Keratinocyte (primary cell): ENCODE data around the gene LMO7. TPM values are rescaled to one million over a fixed set of nuclear protein-coding genes. Genes with fewer than 3 reads are reported as not detected.
A peak's percentile ranks its signal among the peaks of the same experiment; 100 is the strongest.
"Not testable (repeated sequence)": the region's sequence is repeated elsewhere in the genome, so short reads cannot be mapped to it uniquely, and the experiment has no call there.

Source experiments
- DNase-seq: peaks from one replicate; pipeline ENCODE4 v3.0.0-alpha.2; 2011; ENCODE audit warnings: low read depth, missing footprints, low spot score
- FAIRE-seq: peaks from 2 replicates; lab custom pipeline; 2011; peaks lifted over from hg19 to GRCh38; lab: Jason Lieb, UNC
- H2AFZ ChIP-seq: 2 replicates; pipeline ENCODE4 v1.6.0; 2012; ENCODE audit warnings: low read length, control low read depth, inconsistent platforms; ENCODE audit not compliant: control insufficient read depth
- H3K27ac ChIP-seq: 2 replicates; pipeline ENCODE4 v1.5.1; 2011; ENCODE audit warnings: low read length; ENCODE audit not compliant: control insufficient read depth, insufficient read depth
- H3K27me3 ChIP-seq: 3 replicates; pipeline ENCODE4 v1.6.0; 2011; ENCODE audit warnings: low read length; ENCODE audit not compliant: control insufficient read depth, insufficient read depth; ENCODE audit errors: extremely low read depth
- H3K36me3 ChIP-seq, 2 experiments: 2 replicates in 1 of 2; 3 replicates in 1 of 2; pipeline ENCODE4 v1.5.1; 2011; ENCODE audit warnings: low read length in 2 of 2, mild to moderate bottlenecking in 1 of 2; ENCODE audit not compliant: control insufficient read depth in 2 of 2, insufficient read depth in 2 of 2; ENCODE audit errors: extremely low read depth in 1 of 2
- H3K4me1 ChIP-seq: 3 replicates; pipeline ENCODE4 v1.5.1; 2011; ENCODE audit warnings: low read length; ENCODE audit not compliant: control insufficient read depth, insufficient read depth; ENCODE audit errors: extremely low read depth
- H3K4me2 ChIP-seq: 3 replicates; pipeline ENCODE4 v1.6.0; 2011; ENCODE audit warnings: low read depth, low read length; ENCODE audit not compliant: control insufficient read depth, insufficient read depth; ENCODE audit errors: extremely low read depth
- H3K4me3 ChIP-seq, 3 experiments: fragments of 200-600 bp in 1 of 3; sonication (generic) in 1 of 3; 2 replicates in 2 of 3; 3 replicates in 1 of 3; pipeline ENCODE4 v1.5.1; 2011 to 2016; ENCODE audit warnings: low read length in 3 of 3, mild to moderate bottlenecking in 3 of 3, control low read depth in 2 of 3, inconsistent platforms in 1 of 3, low read depth in 1 of 3, mixed read lengths in 1 of 3, mixed run types in 1 of 3, moderate library complexity in 1 of 3; ENCODE audit not compliant: control insufficient read depth in 2 of 3, insufficient read depth in 2 of 3; ENCODE audit errors: extremely low read depth in 1 of 3
- H3K79me2 ChIP-seq: 2 replicates; pipeline ENCODE4 v1.6.0; 2012; ENCODE audit warnings: low read length; ENCODE audit not compliant: control insufficient read depth, insufficient read depth
- H3K9ac ChIP-seq: 3 replicates; pipeline ENCODE4 v1.6.0; 2011; ENCODE audit warnings: low read length; ENCODE audit not compliant: control insufficient read depth, insufficient read depth; ENCODE audit errors: extremely low read depth
- H3K9me1 ChIP-seq: 3 replicates; pipeline ENCODE4 v1.6.0; 2011; ENCODE audit warnings: low read length; ENCODE audit not compliant: control insufficient read depth, insufficient read depth; ENCODE audit errors: extremely low read depth
- H3K9me3 ChIP-seq: 2 replicates; pipeline ENCODE4 v1.5.1; 2012; ENCODE audit warnings: low read depth, low read length; ENCODE audit not compliant: control insufficient read depth
- H4K20me1 ChIP-seq: 3 replicates; pipeline ENCODE4 v1.6.0; 2011; ENCODE audit warnings: low read length; ENCODE audit not compliant: control insufficient read depth, insufficient read depth; ENCODE audit errors: extremely low read depth
- CTCF ChIP-seq, 3 experiments: IDR thresholded peaks in 1 of 3; conservative IDR thresholded peaks in 1 of 3; optimal IDR thresholded peaks in 1 of 3; 2 replicates in 2 of 3; 3 replicates in 1 of 3; pipeline versions ENCODE3 to v1.5.1; 2011; ENCODE audit warnings: low read length in 3 of 3, mild to moderate bottlenecking in 3 of 3, moderate library complexity in 2 of 3, control low read depth in 1 of 3, inconsistent platforms in 1 of 3; ENCODE audit not compliant: insufficient read depth in 2 of 3; ENCODE audit errors: extremely low read depth in 1 of 3
- EZH2 ChIP-seq: IDR thresholded peaks from one replicate; pipeline ENCODE4 v1.6.1; 2012; ENCODE audit warnings: inconsistent platforms, mild to moderate bottlenecking, low read length, moderate library complexity
- dilution Hi-C: fragments of 300-500 bp; cut with MboI; formaldehyde crosslinking; loops from one replicate; pipeline ENCODE4 v1.7.0; 2020; ENCODE audit warnings: low sequenced_read_pairs; ENCODE audit not compliant: extremely low pct_ligation_motif_present
- polyA plus RNA-seq, 5 experiments: library from polyadenylated mRNA; depleted of rRNA in 3 of 5; stranded (reverse) in 3 of 5; stranded (forward) in 1 of 5; unstranded in 1 of 5; fragments of >200 nt; gene quantifications; 1 replicate in 1 of 5; 2 replicates in 3 of 5; 3 replicates in 1 of 5; pipeline versions ENCODE4 v1.2.1 to v1.2.3, GENCODE V29; 2011 to 2012; ENCODE audit warnings: missing spikeins in 2 of 5, low read depth in 1 of 5, low replicate concordance in 1 of 5

The LMO7 gene
- polyA plus RNA-seq, 1 donor (not counting 4 experiments of a cell fraction or from before 2014, with no cell fraction given), result 8.9 TPM

- no peaks in the 10 kb centered on the region for H4K20me1 ChIP-seq
- TF ChIP-seq EZH2 (no peak), CTCF (optimal IDR thresholded peaks at IDR 0.05 in 1 of 3, IDR thresholded peaks at IDR 0.05 in 1 of 3, conservative IDR thresholded peaks at IDR 0.05 in 1 of 3; ENCODE audit: extremely low read depth in 1 of 3, insufficient read depth in 2 of 3, low read length in 3 of 3) (no peak)
These were observed 103.9 kb downstream of the LMO7 start for GRCh38 chr13:75740031-75740430.

GRCh38 chr13:75743072-75743471, 106.9 kb downstream of the LMO7 start:
- H2AFZ ChIP-seq, H3K27ac ChIP-seq, H3K36me3 ChIP-seq, H3K4me2 ChIP-seq, H4K20me1 ChIP-seq, DNase-seq, H3K79me2 ChIP-seq, H3K9ac ChIP-seq, H3K4me1 ChIP-seq, H3K27me3 ChIP-seq, H3K9me3 ChIP-seq, FAIRE-seq, H3K4me3 ChIP-seq, H3K9me1 ChIP-seq, dilution Hi-C loops: not testable (repeated sequence)

More at GRCh38 chr13:75740031-75740430, 103.9 kb downstream of the LMO7 start:
- Histone ChIP-seq H3K36me3 (no peaks in the 10 kb centered on the region), H2AFZ (no peak overlapping the region), H3K9me1 (no peaks in the 10 kb centered on the region), H3K4me2 (no peak overlapping the region), H3K27me3 (no peaks in the 10 kb centered on the region), H3K27ac (no peak overlapping the region), H3K4me1 (peaks cover 8% of the 10 kb centered on the region), H3K9ac (no peak overlapping the region), H3K9me3 (no peaks in the 10 kb centered on the region), H3K79me2 (no peaks in the 10 kb centered on the region), H3K4me3 (no peak overlapping the region)
- DNase-seq, result no peak
- dilution Hi-C loops, result no loop called here
- no peak for FAIRE-seq

- TF ChIP-seq EZH2 (no peak), CTCF (optimal IDR thresholded peaks at IDR 0.05 in 1 of 3, IDR thresholded peaks at IDR 0.05 in 1 of 3, conservative IDR thresholded peaks at IDR 0.05 in 1 of 3; ENCODE audit: extremely low read depth in 1 of 3, insufficient read depth in 2 of 3, low read length in 3 of 3) (no peak)
- no peak overlapping the region for H3K4me3 ChIP-seq
- H3K27ac ChIP-seq, result no peak overlapping the region
- H3K9me3 ChIP-seq, result no peaks in the 10 kb centered on the region
- H3K79me2 ChIP-seq, result no peaks in the 10 kb centered on the region
- no peaks in the 10 kb centered on the region for H3K9me1 ChIP-seq
- no peak overlapping the region for H2AFZ ChIP-seq
- no peaks in the 10 kb centered on the region for H4K20me1 ChIP-seq
- DNase-seq (no peak), FAIRE-seq (no peak)
- H3K9ac ChIP-seq, result no peak overlapping the region
- no peaks in the 10 kb centered on the region for H3K27me3 ChIP-seq
- peak overlapping the region; percentile 32 for H3K4me2 ChIP-seq
- no peaks in the 10 kb centered on the region for H3K36me3 ChIP-seq
- peaks cover 8% of the 10 kb centered on the region for H3K4me1 ChIP-seq
- dilution Hi-C loops, result no loop called here
These were observed 108.0 kb downstream of the LMO7 start for GRCh38 chr13:75744127-75744526.
